Measurements from ENCODE around the gene PATJ.

Gene PATJ

DNA sequence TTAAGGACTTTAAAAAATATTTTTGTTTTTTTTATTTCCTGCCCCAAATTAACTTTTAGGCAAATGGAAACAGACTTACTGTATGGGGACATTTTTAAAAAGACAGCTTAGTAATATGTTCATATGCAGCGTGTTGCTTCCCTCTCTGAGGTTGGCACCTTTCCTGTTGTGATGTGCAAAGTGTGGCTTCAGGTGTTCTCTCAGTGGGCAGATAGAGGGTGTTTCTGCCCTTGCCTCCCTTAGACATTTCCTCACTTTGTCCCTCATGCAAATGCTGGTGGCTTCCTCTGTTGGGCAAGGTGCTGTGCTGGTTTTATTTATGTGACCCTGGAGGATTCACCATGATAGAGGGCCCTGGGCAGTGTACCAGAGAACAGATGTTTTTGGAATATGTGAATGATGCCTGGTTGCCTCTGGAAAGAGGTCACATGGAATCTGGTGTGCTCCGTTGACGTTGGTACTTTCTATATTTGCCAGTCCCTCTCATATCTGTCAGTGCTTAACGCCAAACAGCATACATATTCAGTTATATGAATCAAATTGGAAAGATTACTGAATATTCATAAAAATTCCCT, 123.5 kb downstream of the PATJ start:
- TF ChIP-seq POLR2AphosphoS5 (IDR thresholded peaks at IDR 0.05; ENCODE audit: low read depth, low read length) (no peak), SIN3A (IDR thresholded peaks at IDR 0.05; ENCODE audit: borderline replicate concordance, insufficient read depth, low read length) (no peak), FOXP2 (optimal IDR thresholded peaks at IDR 0.05; ENCODE audit: borderline replicate concordance, extremely low read depth, extremely low read length, insufficient read depth) (no peak), TAF1 (IDR thresholded peaks at IDR 0.05; ENCODE audit: borderline replicate concordance, insufficient read depth, low read length) (no peak), REST (IDR thresholded peaks at IDR 0.05; ENCODE audit: insufficient read depth in 1 of 2, low read depth in 2 of 2, low read length in 2 of 2) (no peak)

GRCh38 chr1:61869691-61870109, 127.4 kb downstream of the PATJ start:
- TF ChIP-seq FOXP2 (optimal IDR thresholded peaks at IDR 0.05; ENCODE audit: borderline replicate concordance, extremely low read depth, extremely low read length, insufficient read depth): no peak
- no peak for TF ChIP-seq POLR2AphosphoS5 (IDR thresholded peaks at IDR 0.05; ENCODE audit: low read depth, low read length)
- TF ChIP-seq TAF1 (IDR thresholded peaks at IDR 0.05; ENCODE audit: borderline replicate concordance, insufficient read depth, low read length): no peak
- no peak for TF ChIP-seq SIN3A (IDR thresholded peaks at IDR 0.05; ENCODE audit: borderline replicate concordance, insufficient read depth, low read length)

GRCh38 chr1:61872206-61872605, 129.9 kb downstream of the PATJ start:
- TF ChIP-seq SIN3A (IDR thresholded peaks at IDR 0.05; ENCODE audit: borderline replicate concordance, insufficient read depth, low read length) (no peak), TAF1 (IDR thresholded peaks at IDR 0.05; ENCODE audit: borderline replicate concordance, insufficient read depth, low read length) (no peak), FOXP2 (optimal IDR thresholded peaks at IDR 0.05; ENCODE audit: borderline replicate concordance, extremely low read depth, extremely low read length, insufficient read depth) (no peak), REST (IDR thresholded peaks at IDR 0.05; ENCODE audit: insufficient read depth in 1 of 2, low read depth in 2 of 2, low read length in 2 of 2) (no peak), POLR2AphosphoS5 (IDR thresholded peaks at IDR 0.05; ENCODE audit: low read depth, low read length) (no peak)

- TF ChIP-seq REST (IDR thresholded peaks at IDR 0.05; ENCODE audit: insufficient read depth in 1 of 2, low read depth in 2 of 2, low read length in 2 of 2) (no peak), SIN3A (IDR thresholded peaks at IDR 0.05; ENCODE audit: borderline replicate concordance, insufficient read depth, low read length) (no peak), POLR2AphosphoS5 (IDR thresholded peaks at IDR 0.05; ENCODE audit: low read depth, low read length) (no peak), TAF1 (IDR thresholded peaks at IDR 0.05; ENCODE audit: borderline replicate concordance, insufficient read depth, low read length) (no peak), FOXP2 (optimal IDR thresholded peaks at IDR 0.05; ENCODE audit: borderline replicate concordance, extremely low read depth, extremely low read length, insufficient read depth) (no peak)
Observed at GRCh38 chr1:61873581-61873980, 131.3 kb downstream of the PATJ start.

DNA sequence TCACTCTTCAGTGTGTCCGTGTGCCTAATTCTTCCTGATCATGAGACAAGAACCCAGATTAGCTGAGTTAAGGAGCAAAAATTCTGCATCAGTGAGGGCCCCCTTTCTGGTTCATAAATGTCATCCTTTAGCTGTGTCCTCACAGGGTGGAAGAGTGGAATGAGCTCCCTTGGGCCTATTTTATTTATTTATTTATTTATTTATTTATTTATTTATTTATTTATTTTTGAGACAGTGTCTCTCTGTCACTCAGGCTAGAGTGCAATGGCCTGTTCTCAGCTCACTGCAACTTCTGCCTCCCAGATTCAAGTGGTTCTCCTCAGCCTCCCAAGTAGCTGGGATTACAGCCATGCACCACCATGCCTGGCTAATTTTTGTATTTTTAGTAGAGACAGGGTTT, 131.7 kb downstream of the PATJ start:
- TF ChIP-seq REST (IDR thresholded peaks at IDR 0.05; ENCODE audit: insufficient read depth in 1 of 2, low read depth in 2 of 2, low read length in 2 of 2) (no peak), FOXP2 (optimal IDR thresholded peaks at IDR 0.05; ENCODE audit: borderline replicate concordance, extremely low read depth, extremely low read length, insufficient read depth) (no peak), TAF1 (IDR thresholded peaks at IDR 0.05; ENCODE audit: borderline replicate concordance, insufficient read depth, low read length) (no peak), POLR2AphosphoS5 (IDR thresholded peaks at IDR 0.05; ENCODE audit: low read depth, low read length) (no peak), SIN3A (IDR thresholded peaks at IDR 0.05; ENCODE audit: borderline replicate concordance, insufficient read depth, low read length) (no peak)
